ENCODE results near the gene LARP7.

DNA sequence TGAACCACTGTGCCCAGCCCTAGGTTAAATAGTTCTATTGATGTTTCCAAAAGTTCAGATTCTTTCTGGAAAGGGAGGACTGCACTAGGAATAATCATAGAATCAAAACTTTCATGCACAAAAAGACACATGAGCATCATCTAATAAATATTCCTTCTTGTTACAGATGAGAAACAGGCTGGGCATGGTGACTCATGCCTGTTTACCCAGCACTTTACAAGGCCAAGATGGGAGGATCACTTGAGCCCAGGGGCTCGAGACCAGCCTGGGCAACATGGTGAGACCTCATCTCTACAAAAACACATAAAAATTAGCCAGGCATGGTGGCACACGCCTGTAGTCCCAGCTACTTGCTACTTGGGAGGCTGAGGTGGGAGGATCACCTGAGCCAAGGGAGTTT, 27.7 kb downstream of the LARP7 start:
- TF ChIP-seq, protein P1, sequence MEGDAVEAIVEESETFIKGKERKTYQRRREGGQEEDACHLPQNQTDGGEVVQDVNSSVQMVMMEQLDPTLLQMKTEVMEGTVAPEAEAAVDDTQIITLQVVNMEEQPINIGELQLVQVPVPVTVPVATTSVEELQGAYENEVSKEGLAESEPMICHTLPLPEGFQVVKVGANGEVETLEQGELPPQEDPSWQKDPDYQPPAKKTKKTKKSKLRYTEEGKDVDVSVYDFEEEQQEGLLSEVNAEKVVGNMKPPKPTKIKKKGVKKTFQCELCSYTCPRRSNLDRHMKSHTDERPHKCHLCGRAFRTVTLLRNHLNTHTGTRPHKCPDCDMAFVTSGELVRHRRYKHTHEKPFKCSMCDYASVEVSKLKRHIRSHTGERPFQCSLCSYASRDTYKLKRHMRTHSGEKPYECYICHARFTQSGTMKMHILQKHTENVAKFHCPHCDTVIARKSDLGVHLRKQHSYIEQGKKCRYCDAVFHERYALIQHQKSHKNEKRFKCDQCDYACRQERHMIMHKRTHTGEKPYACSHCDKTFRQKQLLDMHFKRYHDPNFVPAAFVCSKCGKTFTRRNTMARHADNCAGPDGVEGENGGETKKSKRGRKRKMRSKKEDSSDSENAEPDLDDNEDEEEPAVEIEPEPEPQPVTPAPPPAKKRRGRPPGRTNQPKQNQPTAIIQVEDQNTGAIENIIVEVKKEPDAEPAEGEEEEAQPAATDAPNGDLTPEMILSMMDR (IDR thresholded peaks at IDR 0.05), result no peak
- no peak for TF ChIP-seq EZH2 (IDR thresholded peaks at IDR 0.05; ENCODE audit: borderline replicate concordance, insufficient read depth, low read depth, low read length, poor library complexity, severe bottlenecking)

Data from B cell (primary cell).